Measurements from ENCODE around the gene MTRFR. TPM values are rescaled to one million over a fixed set of nuclear protein-coding genes. Genes with fewer than 3 reads are reported as not detected.

MTRFR gene
- polyA plus RNA-seq, 6 donors from 2014 or later = 23.7 to 34.2 (median 30.3) TPM

- Mint-ChIP-seq H3K4me1 (peaks cover 25 to 38% (median 30%) of the 10 kb centered on the region in 3 donors), H3K9me3 (no peaks in the 10 kb centered on the region), H3K27me3 (no peaks in the 10 kb centered on the region), H3K4me3 (peak overlapping the region; percentile 77 to 94 (median 86)), H3K36me3 (no peaks in the 10 kb centered on the region), H3K27ac (peak overlapping the region in 4 of 6 donors; percentile 33 to 68 (median 52))
- DNase-seq (peak; percentile 43), ATAC-seq (ENCODE audit: low read depth in 2 of 2) (peak; percentile 49 to 52)
These were observed 36.2 kb downstream of the MTRFR start for GRCh38 chr12:123269395-123269892.

- H3K27me3 Mint-ChIP-seq = no peaks in the 10 kb centered on the region
These were observed 36.6 kb downstream of the MTRFR start for GRCh38 chr12:123269896-123270213.

GRCh38 chr12:123270214-123271000 is 37.2 kb downstream of the MTRFR start:
- Mint-ChIP-seq H3K36me3 (no peaks in the 10 kb centered on the region), H3K9me3 (no peaks in the 10 kb centered on the region), H3K4me3 (peak overlapping the region; percentile 77 to 94 (median 86)), H3K27me3 (no peaks in the 10 kb centered on the region), H3K4me1 (peaks cover 25 to 38% (median 30%) of the 10 kb centered on the region in 3 donors), H3K27ac (peak overlapping the region in 3 of 6 donors; percentile 33 to 79 (median 74))
- ATAC-seq (ENCODE audit: low read depth in 2 of 2) (no peak), DNase-seq (no peak)

More at GRCh38 chr12:123269896-123270213, 36.6 kb downstream of the MTRFR start:
- peak overlapping the region; percentile 77 to 94 (median 86) for H3K4me3 Mint-ChIP-seq
- ATAC-seq (ENCODE audit: low read depth in 2 of 2) (peak; percentile 10 to 22), DNase-seq (peak; percentile 15)
- H3K4me1 Mint-ChIP-seq = peaks cover 25 to 38% (median 30%) of the 10 kb centered on the region in 3 donors
- H3K36me3 Mint-ChIP-seq = no peaks in the 10 kb centered on the region
- peak overlapping the region in 4 of 6 donors; percentile 33 to 79 (median 54) for H3K27ac Mint-ChIP-seq
- no peaks in the 10 kb centered on the region for H3K9me3 Mint-ChIP-seq

- H3K27me3 Mint-ChIP-seq = no peaks in the 10 kb centered on the region
- H3K4me3 Mint-ChIP-seq = peak overlapping the region in 1 of 8 donors; percentile 85
- peaks cover 25 to 38% (median 30%) of the 10 kb centered on the region in 3 donors for H3K4me1 Mint-ChIP-seq
- no peak overlapping the region for H3K27ac Mint-ChIP-seq
- DNase-seq = peak; percentile 69
- peak; percentile 70 to 75 for ATAC-seq (ENCODE audit: low read depth in 2 of 2)
- H3K9me3 Mint-ChIP-seq = no peaks in the 10 kb centered on the region
- H3K36me3 Mint-ChIP-seq = no peaks in the 10 kb centered on the region
These were observed 37.9 kb downstream of the MTRFR start for GRCh38 chr12:123271001-123271668.

GRCh38 chr12:123273166-123273565 is 39.9 kb downstream of the MTRFR start:
- Mint-ChIP-seq H3K9me3 (no peaks in the 10 kb centered on the region), H3K36me3 (no peaks in the 10 kb centered on the region), H3K27ac (peak overlapping the region in 2 of 6 donors; percentile 51 to 56), H3K4me1 (peaks cover 20 to 32% (median 28%) of the 10 kb centered on the region in 3 donors), H3K27me3 (no peaks in the 10 kb centered on the region), H3K4me3 (peak overlapping the region in 7 of 8 donors; percentile 15 to 90 (median 77))
- no peak for DNase-seq
- ATAC-seq (ENCODE audit: low read depth in 2 of 2) = no peak

- H3K4me1 Mint-ChIP-seq = peaks cover 7 to 13% (median 7%) of the 10 kb centered on the region in 3 donors
- ATAC-seq (ENCODE audit: low read depth in 2 of 2) = peak; percentile 96 to 98
- H3K27me3 Mint-ChIP-seq = no peaks in the 10 kb centered on the region
- peak; percentile 53 for DNase-seq
- no peaks in the 10 kb centered on the region for H3K36me3 Mint-ChIP-seq
- no peaks in the 10 kb centered on the region for H3K9me3 Mint-ChIP-seq
- peak overlapping the region in 5 of 6 donors; percentile 3 to 93 (median 89) for H3K27ac Mint-ChIP-seq
- peak overlapping the region in 1 of 8 donors; percentile 14 for H3K4me3 Mint-ChIP-seq
These were observed 44.9 kb downstream of the MTRFR start for GRCh38 chr12:123278101-123278627.

- H3K9me3 Mint-ChIP-seq = no peaks in the 10 kb centered on the region
- H3K4me3 Mint-ChIP-seq = no peak overlapping the region
- no peaks in the 10 kb centered on the region for H3K27me3 Mint-ChIP-seq
- no peak for DNase-seq
- H3K27ac Mint-ChIP-seq = peak overlapping the region in 1 of 6 donors; percentile 2
- no peak for ATAC-seq (ENCODE audit: low read depth in 2 of 2)
- H3K4me1 Mint-ChIP-seq = peaks cover 7 to 13% (median 7%) of the 10 kb centered on the region in 3 donors
- no peaks in the 10 kb centered on the region for H3K36me3 Mint-ChIP-seq
These were observed 47.7 kb downstream of the MTRFR start for GRCh38 chr12:123280971-123281370.

- peaks cover 7 to 13% (median 7%) of the 10 kb centered on the region in 3 donors for H3K4me1 Mint-ChIP-seq
- no peaks in the 10 kb centered on the region for H3K36me3 Mint-ChIP-seq
- ATAC-seq (ENCODE audit: low read depth in 2 of 2) = no peak
- H3K27me3 Mint-ChIP-seq = no peaks in the 10 kb centered on the region
- no peak for DNase-seq
- H3K27ac Mint-ChIP-seq = peak overlapping the region in 1 of 6 donors; percentile 77
- H3K9me3 Mint-ChIP-seq = no peaks in the 10 kb centered on the region
- H3K4me3 Mint-ChIP-seq = no peak overlapping the region
These were observed 48.9 kb downstream of the MTRFR start for GRCh38 chr12:123282111-123282510.

- Mint-ChIP-seq H3K4me3 (no peak overlapping the region), H3K27me3 (no peaks in the 10 kb centered on the region), H3K36me3 (no peaks in the 10 kb centered on the region), H3K27ac (no peak overlapping the region), H3K4me1 (peaks cover 0 to 7% (median under 1%) of the 10 kb centered on the region in 3 donors), H3K9me3 (no peaks in the 10 kb centered on the region)
- ATAC-seq (ENCODE audit: low read depth in 2 of 2) (no peak), DNase-seq (no peak)
These were observed 50.2 kb downstream of the MTRFR start for GRCh38 chr12:123283461-123283860.

- no peaks in the 10 kb centered on the region for H3K9me3 Mint-ChIP-seq
- H3K27ac Mint-ChIP-seq = peak overlapping the region in 1 of 6 donors; percentile 51
- DNase-seq (no peak), ATAC-seq (ENCODE audit: low read depth in 2 of 2) (no peak)
- H3K4me1 Mint-ChIP-seq = no peaks in the 10 kb centered on the region
- no peak overlapping the region for H3K4me3 Mint-ChIP-seq
- no peaks in the 10 kb centered on the region for H3K27me3 Mint-ChIP-seq
- H3K36me3 Mint-ChIP-seq = no peaks in the 10 kb centered on the region
These were observed 51.4 kb downstream of the MTRFR start for GRCh38 chr12:123284669-123285068.

GRCh38 chr12:123286652-123287373 is 53.6 kb downstream of the MTRFR start:
- ATAC-seq (ENCODE audit: low read depth in 2 of 2) (no peak), DNase-seq (no peak)
- Mint-ChIP-seq H3K27me3 (no peaks in the 10 kb centered on the region), H3K4me1 (no peaks in the 10 kb centered on the region), H3K36me3 (no peaks in the 10 kb centered on the region), H3K4me3 (no peak overlapping the region), H3K27ac (peak overlapping the region in 1 of 6 donors; percentile 39), H3K9me3 (no peaks in the 10 kb centered on the region)

GRCh38 chr12:123288751-123289346 is 55.6 kb downstream of the MTRFR start:
- Mint-ChIP-seq H3K4me1 (no peaks in the 10 kb centered on the region), H3K9me3 (no peaks in the 10 kb centered on the region), H3K27ac (peak overlapping the region in 3 of 6 donors; percentile 62 to 81 (median 69)), H3K27me3 (no peaks in the 10 kb centered on the region), H3K4me3 (no peak overlapping the region), H3K36me3 (no peaks in the 10 kb centered on the region)
- ATAC-seq (ENCODE audit: low read depth in 2 of 2) = no peak
- DNase-seq = no peak
